Endothelial cell of umbilical vein (primary cell): ENCODE results near the gene GPR17. TPM values are rescaled to one million over a fixed set of nuclear protein-coding genes. Genes with fewer than 3 reads are reported as not detected.

Source experiments
- BruUV-seq: library from RNA; stranded (reverse); fragments of 400-500 nt; replicated peaks from 2 replicates; lab custom pipeline; 2021; lab: Mats Ljungman, UMichigan
- CTCF ChIA-PET: fragments of 300-600, 350-600 bp; sonication (Branson Sonifier 250); formaldehyde crosslinking; loops from one replicate; lab custom pipeline; 2021; ENCODE audit warnings: antibody characterized with exemption, inconsistent platforms; lab: Charles Lee
- POLR2A ChIA-PET: fragments of 300-600, 350-600 bp; sonication (Branson Sonifier 250); formaldehyde crosslinking; loops from one replicate; lab custom pipeline; 2021; ENCODE audit warnings: antibody characterized with exemption, inconsistent platforms; lab: Charles Lee
- DNase-seq: peaks from one replicate; pipeline ENCODE4 v3.0.0-alpha.2; 2011; ENCODE audit warnings: low read depth, low spot score
- FAIRE-seq: peaks from 2 replicates; lab custom pipeline; 2011; peaks lifted over from hg19 to GRCh38; lab: Jason Lieb, UNC
- H2AFZ ChIP-seq: 2 replicates; pipeline ENCODE4 v1.6.0; 2012; ENCODE audit warnings: low read depth, low read length, control low read depth, inconsistent platforms
- H3K27ac ChIP-seq: 2 replicates; pipeline ENCODE4 v1.5.1; 2011; ENCODE audit warnings: low read depth, mild to moderate bottlenecking, control low read depth, low read length, moderate library complexity; ENCODE audit not compliant: insufficient read depth
- H3K27me3 ChIP-seq, 2 experiments: 2 replicates each; pipeline versions ENCODE4 v1.6.0 to v1.6.1; 2011; ENCODE audit warnings: low read length in 2 of 2, mixed read lengths in 1 of 2; ENCODE audit not compliant: control insufficient read depth in 2 of 2, insufficient read depth in 2 of 2
- H3K36me3 ChIP-seq, 2 experiments: 2 replicates in 1 of 2; 3 replicates in 1 of 2; pipeline ENCODE4 v1.5.1; 2011; ENCODE audit warnings: low read length in 2 of 2, mild to moderate bottlenecking in 1 of 2, moderate library complexity in 1 of 2; ENCODE audit not compliant: control insufficient read depth in 2 of 2, insufficient read depth in 2 of 2; ENCODE audit errors: extremely low read depth in 1 of 2
- H3K4me1 ChIP-seq: 3 replicates; pipeline ENCODE4 v1.5.1; 2011; ENCODE audit warnings: mild to moderate bottlenecking, low read length; ENCODE audit not compliant: control insufficient read depth, insufficient read depth; ENCODE audit errors: extremely low read depth
- H3K4me2 ChIP-seq: 2 replicates; pipeline ENCODE4 v1.6.1; 2011; ENCODE audit warnings: low read length, control low read depth, mixed read lengths; ENCODE audit not compliant: insufficient read depth
- H3K4me3 ChIP-seq, 3 experiments: fragments of 200-600 bp in 1 of 3; sonication (generic), shearing (Covaris generic) in 1 of 3; replicated peaks in 1 of 3; 2 replicates each; pipeline ENCODE4 v1.5.1; 2011 to 2016; ENCODE audit warnings: control low read depth in 3 of 3, low read length in 3 of 3, mild to moderate bottlenecking in 2 of 3, inconsistent platforms in 1 of 3, low read depth in 1 of 3, moderate library complexity in 1 of 3; ENCODE audit not compliant: insufficient read depth in 1 of 3
- H3K79me2 ChIP-seq: 2 replicates; pipeline ENCODE4 v1.6.0; 2012; ENCODE audit warnings: low read length, inconsistent platforms; ENCODE audit not compliant: control insufficient read depth, insufficient read depth
- H3K9ac ChIP-seq: replicated peaks from 2 replicates; pipeline ENCODE3; 2011; ENCODE audit warnings: low read length, control low read depth; ENCODE audit not compliant: insufficient read depth; ENCODE audit errors: extremely low read depth
- H3K9me1 ChIP-seq: replicated peaks from 3 replicates; pipeline ENCODE4 v1.6.0; 2011; ENCODE audit warnings: mild to moderate bottlenecking, low read length; ENCODE audit not compliant: control insufficient read depth, insufficient read depth; ENCODE audit errors: extremely low read depth
- H3K9me3 ChIP-seq: replicated peaks from 2 replicates; pipeline ENCODE4 v1.5.1; 2012; ENCODE audit warnings: low read length, inconsistent platforms; ENCODE audit not compliant: control insufficient read depth, insufficient read depth
- H4K20me1 ChIP-seq: replicated peaks from 2 replicates; pipeline ENCODE3; 2011; ENCODE audit warnings: mild to moderate bottlenecking, low read length; ENCODE audit not compliant: control insufficient read depth, insufficient read depth; ENCODE audit errors: extremely low read depth
- EZH2 ChIP-seq: IDR thresholded peaks from 2 replicates; pipeline ENCODE4 v1.6.1; 2012; ENCODE audit warnings: borderline replicate concordance, low read depth, mild to moderate bottlenecking, moderate library complexity, low read length, inconsistent platforms; ENCODE audit not compliant: severe bottlenecking
- FOS ChIP-seq: IDR thresholded peaks from 2 replicates; pipeline ENCODE4 v1.6.1; 2011; ENCODE audit warnings: mild to moderate bottlenecking, low read length, moderate library complexity, borderline replicate concordance; ENCODE audit not compliant: insufficient read depth
- GATA2 ChIP-seq: IDR thresholded peaks from 2 replicates; pipeline ENCODE4 v1.7.0; 2011; ENCODE audit warnings: low read depth, mild to moderate bottlenecking, moderate library complexity, mixed read lengths, low read length; ENCODE audit not compliant: insufficient read length, insufficient read depth
- JUN ChIP-seq: IDR thresholded peaks from 2 replicates; pipeline ENCODE4 v1.6.1; 2011; ENCODE audit warnings: borderline replicate concordance, low read depth; ENCODE audit not compliant: insufficient read length, insufficient read depth
- MAX ChIP-seq: IDR thresholded peaks from 2 replicates; pipeline ENCODE4 v1.6.1; 2011; ENCODE audit not compliant: insufficient read depth, insufficient read length
- MYC ChIP-seq: IDR thresholded peaks from one replicate; pipeline ENCODE4 v1.6.1; 2011; ENCODE audit warnings: mild to moderate bottlenecking, low read depth, low read length
- POLR2A ChIP-seq: IDR thresholded peaks from 2 replicates; pipeline ENCODE4 v1.6.1; 2012; ENCODE audit warnings: low read depth, mild to moderate bottlenecking, control low read depth, low read length
- POLR2AphosphoS5 ChIP-seq: IDR thresholded peaks from 2 replicates; pipeline ENCODE4 v1.6.1; 2012; ENCODE audit warnings: low read depth, mild to moderate bottlenecking, control low read depth, low read length, moderate library complexity; ENCODE audit not compliant: insufficient read depth
- dilution Hi-C: fragments of 300-500 bp; cut with MboI; formaldehyde crosslinking; loops from one replicate; pipeline ENCODE4 v1.15.0; 2019; ENCODE audit warnings: low sequenced_read_pairs; ENCODE audit not compliant: extremely low pct_ligation_motif_present
- intact Hi-C: fragments of 100-400 bp; cut with micrococcal nuclease; formaldehyde crosslinking; loops from one replicate; pipeline ENCODE4 v1.10.0; 2022
- polyA plus RNA-seq, 4 experiments: library from polyadenylated mRNA; depleted of rRNA in 3 of 4; stranded (reverse) in 3 of 4; unstranded in 1 of 4; fragments of >200 nt; gene quantifications; 2 replicates each; pipeline versions ENCODE4 v1.2.1 to v1.2.3, GENCODE V29; 2011 to 2012; ENCODE audit warnings: missing spikeins in 1 of 4
- total RNA-seq: library from RNA; stranded (reverse); gene quantifications from 2 replicates; pipeline ENCODE4 v1.2.3, GENCODE V29; 2021
- TF ChIP-seq, protein P1 (sequence below), 2 donors: IDR thresholded peaks; 1 replicate in 1 of 2; 2 replicates in 1 of 2; pipeline ENCODE4 v1.5.1; 2011; ENCODE audit warnings: low read length in 2 of 2, mild to moderate bottlenecking in 2 of 2, moderate library complexity in 2 of 2, control low read depth in 1 of 2, inconsistent platforms in 1 of 2, low read depth in 1 of 2; ENCODE audit not compliant: insufficient read depth in 1 of 2; ENCODE audit errors: extremely low read depth in 1 of 2

Gene GPR17
- total and polyA plus RNA-seq, 2 donors (not counting 3 experiments of a cell fraction or from before 2014, with no cell fraction given): 0.10 TPM; not detected in 1

DNA sequence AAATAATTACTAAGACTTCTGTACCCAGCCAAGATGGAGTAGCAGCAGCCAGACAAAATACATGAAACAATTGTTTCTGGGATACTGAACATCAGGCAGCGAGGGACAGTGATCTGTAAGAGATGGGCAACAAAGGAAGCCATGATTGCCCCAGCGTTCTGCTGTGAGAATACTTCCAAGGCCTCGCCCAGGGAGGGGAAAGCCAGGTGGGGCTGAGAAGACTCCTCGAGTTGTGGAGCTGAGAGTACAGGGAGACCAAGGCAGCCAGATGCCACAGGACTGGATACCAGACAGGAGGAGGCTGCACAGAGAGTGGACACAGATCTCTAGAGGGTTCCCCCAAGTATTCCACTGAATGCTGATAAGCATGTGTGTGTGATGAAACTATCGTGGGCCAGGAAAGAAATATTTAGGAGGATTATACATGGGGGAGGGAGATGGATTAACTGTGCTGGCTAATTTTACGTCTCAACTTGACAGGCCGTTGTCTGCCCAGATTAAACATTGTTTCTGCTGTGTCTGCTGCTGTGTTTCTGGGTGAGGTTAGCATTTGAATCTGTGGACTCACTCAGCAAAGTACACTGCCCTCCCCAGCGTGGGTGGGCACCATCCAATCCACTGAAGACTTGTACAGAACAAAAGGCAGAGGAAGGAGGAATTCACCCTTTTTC lies 39.6 kb downstream of the GPR17 start:
- no TSS peak for BruUV-seq
- FAIRE-seq: no peak
- no peaks in the 10 kb centered on the region for H3K9me1 ChIP-seq
- TF ChIP-seq FOS: no peak
- no peak for TF ChIP-seq GATA2
- H3K79me2 ChIP-seq: no peaks in the 10 kb centered on the region
- no peak overlapping the region for H3K4me2 ChIP-seq
- DNase-seq: no peak
- H4K20me1 ChIP-seq: no peaks in the 10 kb centered on the region
- H3K36me3 ChIP-seq: no peaks in the 10 kb centered on the region
- H3K9me3 ChIP-seq: no peaks in the 10 kb centered on the region
- CTCF ChIA-PET: interaction anchor here (1.1 to 2.5 kb wide), 2 partner anchors 35 to 94 kb away, joined by 3 to 11 read pairs; no protein-coding TSS in a partner anchor
- POLR2A ChIA-PET: no interaction called here
- H3K9ac ChIP-seq: no peak overlapping the region
- peaks cover 12% of the 10 kb centered on the region for H3K4me1 ChIP-seq
- dilution Hi-C loops (no loop called here), intact Hi-C loops (no loop called here)
- H2AFZ ChIP-seq: no peak overlapping the region
- no peak overlapping the region for H3K27ac ChIP-seq
- H3K27me3 ChIP-seq: no peaks in the 10 kb centered on the region
- H3K4me3 ChIP-seq: no peak overlapping the region

- Histone ChIP-seq H2AFZ (no peak overlapping the region), H3K79me2 (no peaks in the 10 kb centered on the region), H3K4me2 (no peak overlapping the region), H3K4me1 (no peaks in the 10 kb centered on the region), H3K4me3 (no peak overlapping the region), H3K27me3 (no peaks in the 10 kb centered on the region), H4K20me1 (no peaks in the 10 kb centered on the region), H3K9me1 (no peaks in the 10 kb centered on the region), H3K9ac (no peak overlapping the region), H3K9me3 (no peaks in the 10 kb centered on the region), H3K27ac (no peak overlapping the region), H3K36me3 (no peaks in the 10 kb centered on the region)
- DNase-seq: no peak
- BruUV-seq: no TSS peak
- intact Hi-C loops (no loop called here), dilution Hi-C loops (no loop called here)
- ChIA-PET CTCF (no interaction called here), POLR2A (no interaction called here)
- TF ChIP-seq POLR2AphosphoS5 (no peak), MYC (no peak), JUN (no peak), GATA2 (no peak), POLR2A (no peak), FOS (no peak), MAX (no peak), EZH2 (no peak)
- TF ChIP-seq, protein P1, sequence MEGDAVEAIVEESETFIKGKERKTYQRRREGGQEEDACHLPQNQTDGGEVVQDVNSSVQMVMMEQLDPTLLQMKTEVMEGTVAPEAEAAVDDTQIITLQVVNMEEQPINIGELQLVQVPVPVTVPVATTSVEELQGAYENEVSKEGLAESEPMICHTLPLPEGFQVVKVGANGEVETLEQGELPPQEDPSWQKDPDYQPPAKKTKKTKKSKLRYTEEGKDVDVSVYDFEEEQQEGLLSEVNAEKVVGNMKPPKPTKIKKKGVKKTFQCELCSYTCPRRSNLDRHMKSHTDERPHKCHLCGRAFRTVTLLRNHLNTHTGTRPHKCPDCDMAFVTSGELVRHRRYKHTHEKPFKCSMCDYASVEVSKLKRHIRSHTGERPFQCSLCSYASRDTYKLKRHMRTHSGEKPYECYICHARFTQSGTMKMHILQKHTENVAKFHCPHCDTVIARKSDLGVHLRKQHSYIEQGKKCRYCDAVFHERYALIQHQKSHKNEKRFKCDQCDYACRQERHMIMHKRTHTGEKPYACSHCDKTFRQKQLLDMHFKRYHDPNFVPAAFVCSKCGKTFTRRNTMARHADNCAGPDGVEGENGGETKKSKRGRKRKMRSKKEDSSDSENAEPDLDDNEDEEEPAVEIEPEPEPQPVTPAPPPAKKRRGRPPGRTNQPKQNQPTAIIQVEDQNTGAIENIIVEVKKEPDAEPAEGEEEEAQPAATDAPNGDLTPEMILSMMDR (IDR thresholded peaks at IDR 0.05; ENCODE audit: extremely low read depth in 1 of 2, insufficient read depth in 1 of 2, low read depth in 1 of 2, low read length in 2 of 2): no peak
- no peak for FAIRE-seq
Measured at GRCh38 chr2:127688405-127688804, 42.5 kb downstream of the GPR17 start.
